Skeletal muscle tissue (tissue), 4 donors: ENCODE data around the gene THRAP3. TPM values are rescaled to one million over a fixed set of nuclear protein-coding genes. Genes with fewer than 3 reads are reported as not detected.
"Not testable (repeated sequence)": the region's sequence is repeated elsewhere in the genome, so short reads cannot be mapped to it uniquely, and the experiment has no call there.

Experiments
- H3K27ac ChIP-seq: one replicate; pipeline ENCODE4 v1.7.0; 2013; ENCODE audit warnings: mild to moderate bottlenecking, low read depth, low read length, inconsistent platforms
- H3K27me3 ChIP-seq, 3 donors: one replicate each; pipeline ENCODE4 v1.7.0; 2013; ENCODE audit warnings: low read length in 3 of 3; ENCODE audit not compliant: control insufficient read depth in 3 of 3, insufficient read depth in 3 of 3
- H3K36me3 ChIP-seq, 3 donors: one replicate each; pipeline ENCODE4 v1.7.0; 2013; ENCODE audit warnings: low read length in 3 of 3; ENCODE audit not compliant: control insufficient read depth in 3 of 3, insufficient read depth in 3 of 3
- H3K4me1 ChIP-seq, 3 donors: one replicate each; pipeline ENCODE4 v1.7.0; 2013; ENCODE audit warnings: low read length in 3 of 3, mild to moderate bottlenecking in 3 of 3; ENCODE audit not compliant: control insufficient read depth in 3 of 3, insufficient read depth in 3 of 3
- H3K4me3 ChIP-seq, 3 donors: one replicate each; pipeline ENCODE4 v1.7.0; 2013; ENCODE audit warnings: low read length in 3 of 3
- H3K9ac ChIP-seq, 3 donors: one replicate each; pipeline ENCODE4 v1.7.0; 2013; ENCODE audit warnings: low read length in 3 of 3, mild to moderate bottlenecking in 3 of 3, moderate library complexity in 2 of 3, low read depth in 1 of 3
- H3K9me3 ChIP-seq, 3 donors: one replicate each; pipeline ENCODE4 v1.7.0; 2013; ENCODE audit warnings: low read length in 3 of 3; ENCODE audit not compliant: control insufficient read depth in 3 of 3
- total RNA-seq: library from RNA; depleted of rRNA; stranded (reverse); fragments of >200 nt; gene quantifications from one replicate; pipeline ENCODE4 v1.2.3, GENCODE V29; 2014
- donor health status: Osteomylitis.

Gene THRAP3
- total RNA-seq, 1 donor from 2014 or later: 51.7 TPM

GRCh38 chr1:36247538-36247937 is 23.3 kb downstream of the THRAP3 start:
- Histone ChIP-seq H3K9me3 (no peaks in the 10 kb centered on the region), H3K36me3 (peaks cover 0 to 2% (median under 1%) of the 10 kb centered on the region in 3 donors), H3K27ac (peak overlapping the region; percentile 16), H3K4me3 (no peak overlapping the region), H3K9ac (no peak overlapping the region), H3K27me3 (no peaks in the 10 kb centered on the region), H3K4me1 (peaks cover 31 to 50% (median 46%) of the 10 kb centered on the region in 3 donors)

DNA sequence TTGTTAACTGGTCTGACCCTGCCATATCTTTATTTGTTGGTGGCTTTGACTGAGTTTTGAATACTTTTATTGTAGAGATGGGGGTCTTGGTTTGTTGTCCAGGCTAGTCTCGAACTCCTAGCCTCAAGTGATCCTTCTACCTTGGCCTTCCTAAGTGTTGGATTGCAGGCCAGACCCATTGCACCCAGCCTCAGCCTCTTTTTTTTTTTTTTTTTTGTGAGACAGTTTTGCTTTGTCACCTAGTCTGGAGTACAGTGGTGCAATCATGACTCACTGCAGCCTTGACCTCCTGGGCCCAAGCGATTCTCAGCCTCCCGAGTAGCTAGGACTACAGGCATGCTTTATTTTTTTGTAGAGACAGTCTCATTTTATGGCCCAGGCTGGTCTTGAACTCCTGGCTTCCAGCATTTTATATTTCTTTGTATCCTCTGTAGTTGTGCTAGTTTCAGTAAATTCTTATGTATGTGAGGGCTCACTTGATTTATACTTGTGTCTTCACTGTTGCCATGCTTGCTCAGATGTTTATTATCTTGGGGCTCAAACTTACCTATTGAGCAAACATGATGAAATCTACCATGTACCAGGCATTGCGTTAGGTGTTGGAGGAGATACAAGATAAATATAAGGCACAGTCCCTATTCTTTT is 24.1 kb downstream of the THRAP3 start:
- Histone ChIP-seq H3K36me3 (peaks cover 0 to 2% (median 0%) of the 10 kb centered on the region in 3 donors), H3K4me3 (no peak overlapping the region), H3K27me3 (no peaks in the 10 kb centered on the region), H3K27ac (peak overlapping the region; percentile 16), H3K4me1 (peaks cover 32 to 51% (median 48%) of the 10 kb centered on the region in 3 donors), H3K9me3 (no peaks in the 10 kb centered on the region), H3K9ac (no peak overlapping the region)

DNA sequence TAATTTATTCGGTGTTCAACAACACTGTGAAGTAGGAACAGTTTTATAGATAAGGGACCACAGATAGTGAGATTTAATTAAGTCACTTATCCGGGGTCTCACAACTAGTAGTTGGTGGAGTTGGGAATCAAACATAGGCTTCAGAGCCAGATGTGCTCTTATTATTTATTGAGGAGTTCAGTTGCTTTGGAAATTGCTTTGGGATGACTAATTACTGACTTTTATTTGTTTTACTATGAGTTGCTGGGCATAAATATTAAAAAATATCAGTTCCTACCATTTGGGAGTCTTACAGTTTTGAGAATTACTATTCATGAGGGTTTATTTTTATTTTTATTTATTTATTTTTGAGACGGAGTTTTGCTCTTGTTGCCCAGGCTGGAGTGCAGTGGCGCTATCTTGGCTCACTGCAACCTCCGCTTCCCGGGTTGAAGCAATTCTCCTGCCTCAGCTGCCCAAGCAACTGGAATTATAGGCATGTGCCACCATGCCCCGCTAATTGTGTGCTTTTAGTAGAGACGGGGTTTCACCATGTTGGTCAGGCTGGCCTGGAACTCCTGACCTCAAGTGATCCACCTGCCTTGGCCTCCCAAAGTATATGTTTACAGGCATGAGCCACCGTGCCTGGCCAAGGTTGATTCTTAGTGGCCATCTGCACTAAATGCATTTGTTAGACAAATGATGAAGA is 27.7 kb downstream of the THRAP3 start:
- no peaks in the 10 kb centered on the region for H3K36me3 ChIP-seq
- no peaks in the 10 kb centered on the region for H3K27me3 ChIP-seq
- peak overlapping the region in 1 of 3 donors; percentile 50 for H3K9ac ChIP-seq
- peak overlapping the region; percentile 43 for H3K27ac ChIP-seq
- no peaks in the 10 kb centered on the region for H3K9me3 ChIP-seq
- H3K4me3 ChIP-seq: no peak overlapping the region
- peaks cover 41 to 61% (median 61%) of the 10 kb centered on the region in 3 donors for H3K4me1 ChIP-seq

DNA sequence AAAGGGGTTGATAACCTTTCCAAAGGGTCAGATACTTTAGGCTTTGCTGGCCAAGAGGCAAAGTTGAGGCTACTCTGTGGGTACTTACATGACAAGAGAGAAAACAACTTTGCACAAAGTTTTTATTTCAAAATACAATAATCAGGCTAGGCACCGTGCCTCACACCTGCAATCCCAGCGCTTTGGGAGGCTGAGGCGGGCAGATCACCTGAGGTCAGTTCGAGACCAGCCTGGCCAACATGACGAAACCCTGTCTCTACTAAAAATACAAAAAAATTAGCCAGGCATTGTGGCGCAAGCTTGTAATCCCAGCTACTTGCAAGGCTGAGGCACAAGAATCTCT is 28.2 kb downstream of the THRAP3 start:
- peak overlapping the region; percentile 27 for H3K27ac ChIP-seq
- H3K4me1 ChIP-seq: peaks cover 45 to 66% (median 66%) of the 10 kb centered on the region in 3 donors
- peak overlapping the region in 1 of 3 donors; percentile 50 for H3K9ac ChIP-seq
- not testable (repeated sequence) for H3K4me3 ChIP-seq, H3K27me3 ChIP-seq, H3K36me3 ChIP-seq, H3K9me3 ChIP-seq

DNA sequence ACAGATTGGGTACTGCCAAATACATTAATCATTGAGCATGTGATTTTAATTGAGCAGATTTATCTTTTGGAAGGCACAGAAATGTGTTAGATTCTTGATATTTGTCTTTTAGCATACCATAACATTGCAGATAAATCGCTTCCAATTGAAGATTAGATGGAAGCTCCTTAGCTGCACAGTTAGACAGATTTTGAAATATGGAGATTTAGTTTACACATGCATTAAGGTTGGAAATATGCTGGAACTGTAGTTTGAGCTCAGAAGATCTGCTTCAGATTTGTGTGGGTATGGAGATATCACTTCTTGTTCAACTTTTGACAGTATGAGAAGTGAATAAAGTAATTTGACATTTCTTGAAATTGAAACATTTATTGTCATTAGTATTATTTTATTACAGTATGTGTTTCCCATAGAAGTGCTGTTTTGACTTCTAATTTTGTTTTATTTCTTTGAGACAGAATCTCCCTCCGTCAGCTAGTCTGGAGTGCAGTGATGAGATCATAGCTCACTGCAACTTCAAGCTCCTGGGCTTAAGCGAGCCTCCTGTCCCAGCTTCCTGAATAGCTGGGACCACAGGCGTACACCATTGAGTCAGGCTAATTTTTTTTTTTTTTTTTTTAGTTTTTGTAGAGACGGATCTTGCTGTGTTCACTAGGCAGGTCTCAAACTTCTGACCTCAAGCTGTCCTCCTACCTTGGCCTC is 29.1 kb downstream of the THRAP3 start:
- Histone ChIP-seq H3K4me1 (peaks cover 52 to 72% (median 67%) of the 10 kb centered on the region in 3 donors), H3K9ac (no peak overlapping the region)

DNA sequence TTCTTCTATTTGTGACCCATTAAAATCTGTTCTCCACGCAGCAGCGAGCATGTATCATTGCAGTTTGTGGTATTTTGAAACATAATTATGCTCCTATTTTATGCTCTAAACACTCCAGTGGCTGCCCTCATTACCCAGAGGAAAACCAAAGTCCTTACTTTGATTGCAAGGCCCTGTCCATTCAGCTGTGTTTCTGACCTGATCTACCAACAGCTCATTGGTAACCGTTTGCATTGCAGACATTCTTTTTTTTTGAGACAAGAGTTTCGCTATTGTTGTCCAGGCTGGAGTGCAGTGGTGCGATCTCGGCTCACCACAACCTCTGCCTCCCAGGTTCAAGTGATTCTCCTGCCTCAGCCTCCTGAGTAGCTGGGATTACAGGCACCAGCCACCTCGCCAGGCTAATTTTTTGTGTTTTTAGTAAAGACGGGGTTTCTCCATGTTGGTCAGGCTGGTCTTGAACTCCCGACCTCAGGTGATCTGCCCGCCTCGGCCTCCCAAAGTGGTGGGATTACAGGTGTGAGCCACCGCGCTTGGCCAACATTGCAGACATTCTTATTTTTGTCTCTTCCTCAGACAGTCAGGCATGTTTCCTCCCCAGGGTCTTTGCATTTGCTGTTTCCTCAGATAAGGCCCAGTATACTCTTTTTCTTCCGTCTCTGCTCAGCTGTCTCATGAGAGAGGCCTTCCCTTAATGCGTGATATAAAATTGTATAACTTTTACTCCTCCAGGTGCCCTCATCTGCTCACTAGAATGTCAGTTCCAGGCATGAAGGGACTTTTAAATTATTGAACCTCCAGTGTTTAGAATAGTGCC is 32.5 kb downstream of the THRAP3 start:
- Histone ChIP-seq H3K36me3 (peaks cover 0 to 3% (median 0%) of the 10 kb centered on the region in 3 donors), H3K27me3 (no peaks in the 10 kb centered on the region), H3K27ac (peak overlapping the region; percentile 90), H3K4me3 (peak overlapping the region in 1 of 3 donors; percentile 2), H3K4me1 (peaks cover 41 to 62% (median 55%) of the 10 kb centered on the region in 3 donors), H3K9me3 (no peaks in the 10 kb centered on the region), H3K9ac (peak overlapping the region in 2 of 3 donors; percentile 35 to 61)

More for the DNA sequence above, 29.1 kb downstream of the THRAP3 start:
- Histone ChIP-seq H3K27me3 (no peaks in the 10 kb centered on the region), H3K9me3 (no peaks in the 10 kb centered on the region), H3K27ac (peak overlapping the region; percentile 15), H3K36me3 (no peaks in the 10 kb centered on the region), H3K4me3 (no peak overlapping the region)

- Histone ChIP-seq H3K36me3 (peaks cover 0 to 3% (median 0%) of the 10 kb centered on the region in 3 donors), H3K9me3 (no peaks in the 10 kb centered on the region), H3K4me1 (peaks cover 39 to 59% (median 49%) of the 10 kb centered on the region in 3 donors), H3K27ac (peak overlapping the region; percentile 90), H3K9ac (peak overlapping the region in 2 of 3 donors; percentile 35 to 61), H3K27me3 (no peaks in the 10 kb centered on the region), H3K4me3 (peak overlapping the region in 1 of 3 donors; percentile 2)
These were observed 33.1 kb downstream of the THRAP3 start for GRCh38 chr1:36257375-36257767.

- Histone ChIP-seq H3K9me3 (no peaks in the 10 kb centered on the region), H3K36me3 (peaks cover 0 to 3% (median 0%) of the 10 kb centered on the region in 3 donors), H3K4me3 (peak overlapping the region in 1 of 3 donors; percentile 6), H3K27me3 (no peaks in the 10 kb centered on the region), H3K27ac (peak overlapping the region; percentile 90), H3K9ac (no peak overlapping the region), H3K4me1 (peaks cover 42 to 58% (median 49%) of the 10 kb centered on the region in 3 donors)
These were observed 34.7 kb downstream of the THRAP3 start for GRCh38 chr1:36258960-36259344.

DNA sequence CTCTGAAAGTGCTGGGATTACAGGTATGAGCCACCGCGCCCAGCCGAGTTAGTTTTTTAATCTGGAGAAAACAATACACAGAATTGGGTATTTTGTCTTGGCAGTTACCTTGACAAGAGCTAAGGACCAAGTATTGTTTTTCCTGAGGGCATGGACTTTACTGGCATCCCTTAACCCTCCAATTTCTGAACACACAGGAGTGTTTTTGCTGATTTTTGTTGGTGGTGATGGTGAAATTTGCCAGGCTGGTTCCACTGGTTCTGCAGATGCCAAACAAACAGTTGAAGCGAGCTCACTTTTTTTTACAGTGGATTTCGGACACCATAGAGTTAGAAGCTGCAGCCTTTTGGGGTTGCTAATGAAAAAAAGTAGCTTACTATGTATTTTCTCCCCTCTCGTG is 44.7 kb downstream of the THRAP3 start:
- Histone ChIP-seq H3K36me3 (peaks cover 0 to 6% (median 0%) of the 10 kb centered on the region in 3 donors), H3K9ac (no peak overlapping the region), H3K4me3 (no peak overlapping the region), H3K27me3 (no peaks in the 10 kb centered on the region), H3K4me1 (peaks cover 26 to 36% (median 34%) of the 10 kb centered on the region in 3 donors), H3K27ac (no peak overlapping the region), H3K9me3 (no peaks in the 10 kb centered on the region)
